Sigmoid colon (tissue), 7 donors: ENCODE data around the gene CD81. TPM values are rescaled to one million over a fixed set of nuclear protein-coding genes. Genes with fewer than 3 reads are reported as not detected.

Experiments used
- DNase-seq: peaks from one replicate; pipeline ENCODE4 v3.0.0-alpha.2; 2019
- H3K27ac ChIP-seq, 4 donors: fragments of 200-600 bp; sonication (generic); one replicate each; pipeline ENCODE4 v1.5.1; 2016 to 2019; ENCODE audit warnings: mild to moderate bottlenecking in 1 of 4
- H3K27me3 ChIP-seq, 3 donors: fragments of 200-600 bp; sonication (generic); one replicate each; pipeline ENCODE4 v1.5.1; 2019; ENCODE audit warnings: mild to moderate bottlenecking in 1 of 3
- H3K36me3 ChIP-seq, 4 donors: fragments of 200-600 bp; sonication (generic); one replicate each; pipeline ENCODE4 v1.5.1; 2016 to 2019
- H3K4me1 ChIP-seq, 4 donors: fragments of 200-600 bp; sonication (generic); one replicate each; pipeline ENCODE4 v1.5.1; 2017 to 2019
- H3K4me3 ChIP-seq, 4 donors: fragments of 200-600 bp; sonication (generic); one replicate each; pipeline ENCODE4 v1.5.1; 2017 to 2019; ENCODE audit warnings: mild to moderate bottlenecking in 2 of 4, moderate library complexity in 1 of 4
- H3K9me3 ChIP-seq, 4 donors: fragments of 200-600 bp in 3 of 4; sonication (generic) in 3 of 4; one replicate each; pipeline versions ENCODE4 v1.5.1 to v1.6.1; 2013 to 2019
- EP300 ChIP-seq, 4 donors: sonication (generic); formaldehyde crosslinking; IDR thresholded peaks; one replicate each; pipeline ENCODE4 v1.6.1; 2017; ENCODE audit warnings: antibody characterized with exemption in 4 of 4
- POLR2A ChIP-seq, 2 donors: fragments of 450-650 bp; IDR thresholded peaks; one replicate each; pipeline ENCODE4 v1.6.1; 2016; ENCODE audit warnings: antibody characterized with exemption in 2 of 2, mild to moderate bottlenecking in 2 of 2, moderate library complexity in 2 of 2
- POLR2AphosphoS5 ChIP-seq, 4 donors: sonication (generic); formaldehyde crosslinking; IDR thresholded peaks; one replicate each; pipeline ENCODE4 v1.6.1; 2017; ENCODE audit warnings: antibody characterized with exemption in 4 of 4
- WGBS, 2 donors: extraction: QIAGEN DNeasy Blood & Tissue Kit; methylation state at CpG; one replicate each; pipeline ENCODE4 v1.1.7; 2013; 5-methylcytosine and 5-hydroxymethylcytosine counted together
- intact Hi-C: fragments of 100-400 bp; cut with DNase I; formaldehyde crosslinking; loops from one replicate; pipeline ENCODE4 v1.15.1; 2023
- polyA plus RNA-seq, 3 donors: library from polyadenylated mRNA; stranded (reverse); fragments of 200-250 nt; gene quantifications; one replicate each; pipeline ENCODE4 v1.2.3, GENCODE V29; 2013
- total RNA-seq, 4 donors: library from RNA; depleted of rRNA; stranded (reverse); fragments of >200 nt; gene quantifications; one replicate each; pipeline ENCODE4 v1.1.0, GENCODE V29; 2016
- TF ChIP-seq, protein P1 (sequence below), 4 experiments: fragments of 450-650 bp in 3 of 4; fragments of 200-600 bp in 1 of 4; IDR thresholded peaks; one replicate each; pipeline ENCODE4 v1.5.1; 2016 to 2019; ENCODE audit warnings: antibody characterized with exemption in 4 of 4, mild to moderate bottlenecking in 3 of 4, moderate library complexity in 2 of 4
- donor health status: healthy with polysubstance abuse.
- donor health status: Bipolar disorder and iron deficiency.
- donor health status: healthy.

CD81 gene
- total and polyA plus RNA-seq, 7 donors, result 67.9 to 625 (median 401) TPM

DNA sequence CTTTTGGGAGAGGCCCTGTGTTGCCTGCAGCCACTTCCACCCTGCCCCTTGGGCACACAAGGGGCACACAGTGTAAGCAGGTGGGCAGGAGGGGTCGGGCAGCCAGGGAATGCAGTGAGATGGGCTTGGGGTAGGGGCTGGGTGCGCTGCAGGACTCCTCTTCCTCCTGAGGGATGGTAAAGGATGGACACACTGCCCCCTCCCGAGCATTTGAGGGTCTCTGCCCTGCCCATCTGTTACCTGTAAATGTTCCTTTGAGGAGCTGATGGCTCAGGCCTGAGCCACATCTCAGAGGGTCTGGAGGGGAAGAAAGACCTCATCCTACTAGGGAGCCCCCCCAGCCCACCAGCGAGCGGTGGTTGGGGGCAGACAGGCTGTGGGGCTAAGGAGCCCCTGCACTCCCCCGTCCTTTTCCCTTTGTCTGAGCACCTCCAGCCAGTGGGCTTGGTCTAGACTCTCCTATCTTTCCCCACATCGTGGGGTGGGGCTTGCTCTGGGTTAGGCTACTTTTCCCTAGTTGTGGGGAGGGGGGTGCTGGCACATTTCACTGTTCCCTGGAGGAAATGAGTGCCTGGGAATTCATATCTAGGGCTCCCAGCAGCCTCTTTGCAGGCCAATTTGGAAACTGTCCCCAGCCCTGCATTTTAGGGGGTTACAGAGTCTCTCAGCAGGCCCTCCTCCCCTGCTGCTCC lies 21.7 kb downstream of the CD81 start:
- TF ChIP-seq, protein P1, sequence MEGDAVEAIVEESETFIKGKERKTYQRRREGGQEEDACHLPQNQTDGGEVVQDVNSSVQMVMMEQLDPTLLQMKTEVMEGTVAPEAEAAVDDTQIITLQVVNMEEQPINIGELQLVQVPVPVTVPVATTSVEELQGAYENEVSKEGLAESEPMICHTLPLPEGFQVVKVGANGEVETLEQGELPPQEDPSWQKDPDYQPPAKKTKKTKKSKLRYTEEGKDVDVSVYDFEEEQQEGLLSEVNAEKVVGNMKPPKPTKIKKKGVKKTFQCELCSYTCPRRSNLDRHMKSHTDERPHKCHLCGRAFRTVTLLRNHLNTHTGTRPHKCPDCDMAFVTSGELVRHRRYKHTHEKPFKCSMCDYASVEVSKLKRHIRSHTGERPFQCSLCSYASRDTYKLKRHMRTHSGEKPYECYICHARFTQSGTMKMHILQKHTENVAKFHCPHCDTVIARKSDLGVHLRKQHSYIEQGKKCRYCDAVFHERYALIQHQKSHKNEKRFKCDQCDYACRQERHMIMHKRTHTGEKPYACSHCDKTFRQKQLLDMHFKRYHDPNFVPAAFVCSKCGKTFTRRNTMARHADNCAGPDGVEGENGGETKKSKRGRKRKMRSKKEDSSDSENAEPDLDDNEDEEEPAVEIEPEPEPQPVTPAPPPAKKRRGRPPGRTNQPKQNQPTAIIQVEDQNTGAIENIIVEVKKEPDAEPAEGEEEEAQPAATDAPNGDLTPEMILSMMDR (IDR thresholded peaks at IDR 0.05), result no peak
- no peak for TF ChIP-seq EP300 (IDR thresholded peaks at IDR 0.05)
- 57 to 73% methylated on average over 7 of the region's 7 CpGs for WGBS, 2 donors
- intact Hi-C loops, result loop anchor here (10.0 kb wide), 1 partner anchor 766 kb away; the partner anchor contains the start of gene OSBPL5
- Histone ChIP-seq H3K27me3 (no peaks in the 10 kb centered on the region), H3K9me3 (no peaks in the 10 kb centered on the region), H3K27ac (peak overlapping the region; percentile 99), H3K36me3 (peaks cover 24 to 71% (median 56%) of the 10 kb centered on the region in 4 donors), H3K4me1 (peaks cover 0 to 34% (median 29%) of the 10 kb centered on the region in 4 donors), H3K4me3 (no peak overlapping the region)
- no peak for DNase-seq

DNA sequence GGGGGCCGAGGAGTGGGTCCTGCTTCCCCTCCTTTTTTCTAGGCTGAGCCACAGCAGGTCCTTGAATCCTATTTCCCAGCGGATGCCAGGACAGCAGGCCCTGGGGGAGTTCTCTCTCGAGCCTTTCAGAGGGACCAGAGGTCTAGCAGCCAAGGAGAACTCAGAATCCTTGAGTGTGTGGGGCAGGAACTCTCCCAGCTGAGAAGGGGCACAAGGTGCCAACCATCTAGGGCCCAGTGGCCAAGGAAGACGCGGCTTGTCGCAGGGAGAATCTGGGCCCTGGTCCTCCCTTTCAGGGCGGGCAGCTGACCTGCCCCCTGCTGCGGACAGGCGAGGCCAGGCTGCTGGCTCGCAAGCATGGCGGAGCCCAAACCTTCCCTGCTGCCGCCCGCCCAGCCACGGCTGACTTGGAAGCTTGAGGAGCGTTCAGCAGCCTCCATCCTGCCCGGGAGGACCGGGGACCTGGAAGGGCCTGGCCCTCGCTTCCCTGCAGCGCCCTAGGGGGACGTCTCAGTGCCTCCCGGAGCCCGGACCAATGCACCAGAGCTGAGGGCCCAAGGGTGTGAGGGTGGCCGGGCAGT lies 22.5 kb downstream of the CD81 start:
- Histone ChIP-seq H3K36me3 (peaks cover 24 to 71% (median 51%) of the 10 kb centered on the region in 4 donors), H3K27me3 (no peaks in the 10 kb centered on the region), H3K27ac (peak overlapping the region; percentile 99), H3K4me3 (peak overlapping the region; percentile 51 to 82 (median 68)), H3K4me1 (peaks cover 0 to 31% (median 28%) of the 10 kb centered on the region in 4 donors), H3K9me3 (no peaks in the 10 kb centered on the region)
- DNase-seq, result no peak
- intact Hi-C loops, result loop anchor here (2.0 to 10.0 kb wide), 5 partner anchors 17 to 765 kb away; partner anchors contain the start of genes IFITM10 and OSBPL5
- WGBS, 2 donors, result 7 to 16% methylated on average over 23 of the region's 23 CpGs
- no peak for TF ChIP-seq POLR2A (IDR thresholded peaks at IDR 0.05)
- no peak for TF ChIP-seq EP300 (IDR thresholded peaks at IDR 0.05)
- no peak for TF ChIP-seq POLR2AphosphoS5 (IDR thresholded peaks at IDR 0.05)

DNA sequence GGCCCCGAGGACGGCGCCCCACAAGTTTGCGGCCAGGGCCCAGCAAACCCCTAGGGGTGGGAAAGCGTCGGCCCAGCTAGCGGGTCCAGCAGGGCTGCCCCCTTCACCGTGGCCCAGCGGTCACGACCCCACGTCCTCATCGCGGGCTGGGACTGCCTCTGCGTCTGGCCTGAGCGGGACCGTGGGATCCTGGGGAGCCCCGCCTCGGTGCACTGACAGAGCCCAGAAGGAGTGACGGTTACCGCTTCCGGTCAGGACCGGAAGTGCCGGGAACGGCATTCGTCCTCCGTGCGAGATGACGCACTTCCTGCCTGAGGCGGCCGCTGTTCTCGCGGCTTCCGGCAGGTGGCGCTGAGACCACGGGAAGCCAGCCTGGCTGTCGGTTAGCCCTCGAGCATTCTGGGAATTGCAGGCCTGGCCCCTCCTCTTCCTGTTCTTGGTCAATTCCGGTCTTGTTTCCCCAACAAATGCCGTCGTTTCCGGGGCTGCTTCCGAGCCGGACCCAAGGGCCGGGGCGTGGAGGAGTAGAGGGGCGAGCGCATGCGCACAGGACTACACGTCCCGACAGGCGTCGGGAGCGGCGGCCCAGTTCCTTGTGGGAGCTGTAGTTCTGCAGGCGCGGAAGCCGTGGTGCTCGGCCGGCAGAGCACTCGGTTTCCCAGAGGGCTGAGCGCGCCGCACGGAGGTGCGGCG lies 23.1 kb downstream of the CD81 start, which contains the start of gene TSSC4:
Gene TSSC4, plus strand, starts transcription at position 682 of the 693 bp plus-strand sequence. CDS start 1,884 bp downstream, outside the sequence.
- H3K27ac ChIP-seq, result peak within 1 kb of the TSS; percentile 99
- H3K4me3 ChIP-seq, result peak within 1 kb of the TSS; percentile 81 to 88 (median 82)
- TF ChIP-seq, protein P1 (IDR thresholded peaks at IDR 0.05), result peak; percentile 81 to 97 (median 92)
- TF ChIP-seq POLR2A (IDR thresholded peaks at IDR 0.05) (peak; percentile 85 to 93), POLR2AphosphoS5 (IDR thresholded peaks at IDR 0.05) (peak; percentile 97 to 98 (median 98)), EP300 (IDR thresholded peaks at IDR 0.05) (peak in 2 of 4 donors; percentile 87 to 96)
- 0% methylated on average over 66 of the region's 66 CpGs for WGBS, 2 donors
- H3K9me3 ChIP-seq, result no peaks in the 10 kb centered on the region
- peaks cover 0 to 31% (median 28%) of the 10 kb centered on the region in 4 donors for H3K4me1 ChIP-seq
- peak; percentile 100 for DNase-seq
- peaks cover 24 to 66% (median 45%) of the 10 kb centered on the region in 4 donors for H3K36me3 ChIP-seq
- intact Hi-C loops, result loop anchor here (2.0 to 10.0 kb wide), 4 partner anchors 17 to 645 kb away; partner anchors contain the start of gene IFITM10
- H3K27me3 ChIP-seq, result no peaks in the 10 kb centered on the region

DNA sequence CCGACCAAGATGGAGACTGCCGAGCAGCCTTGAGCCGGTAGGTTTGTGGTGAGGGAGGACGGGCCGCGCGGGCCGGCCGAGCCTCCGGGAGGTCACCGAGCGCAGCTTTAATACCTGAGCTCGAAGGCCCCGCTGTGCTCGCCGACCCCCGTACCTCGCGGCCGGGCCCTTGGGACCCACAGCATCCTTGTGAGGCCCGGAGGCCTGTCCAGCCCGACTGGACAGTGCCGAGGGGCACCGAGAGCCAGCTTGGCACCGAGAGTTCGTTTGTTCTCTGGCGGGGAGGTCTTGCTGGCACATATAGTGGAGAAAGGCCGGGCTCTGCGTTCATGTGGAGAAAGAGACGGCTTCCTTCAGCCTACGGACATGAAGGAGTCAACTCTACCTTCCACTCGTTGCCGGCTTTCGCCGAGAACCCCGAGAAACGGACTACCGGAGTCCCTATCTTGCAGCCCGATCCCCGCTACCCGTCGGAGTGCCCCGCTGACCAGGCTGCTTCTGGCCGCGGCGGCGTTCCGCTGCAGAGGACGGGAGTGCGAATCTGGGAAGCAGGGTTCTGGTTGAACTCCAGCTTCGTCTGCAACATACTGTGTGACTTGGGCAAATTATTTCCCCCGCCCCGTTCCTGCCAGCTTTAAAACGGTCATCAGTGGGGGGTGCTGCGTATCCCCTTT lies 23.8 kb downstream of the CD81 start:
- intact Hi-C loops, result loop anchor here (2.0 to 10.0 kb wide), 4 partner anchors 18 to 646 kb away; partner anchors contain the start of gene IFITM10
- 0 to 1% methylated on average over 55 of the region's 55 CpGs for WGBS, 2 donors
- TF ChIP-seq POLR2AphosphoS5 (IDR thresholded peaks at IDR 0.05), result peak in 3 of 4 donors; percentile 23 to 84 (median 39)
- TF ChIP-seq POLR2A (IDR thresholded peaks at IDR 0.05), result peak in 1 of 2 donors; percentile 30
- no peak for TF ChIP-seq EP300 (IDR thresholded peaks at IDR 0.05)
- TF ChIP-seq, protein P1 (IDR thresholded peaks at IDR 0.05), result no peak
- H3K27ac ChIP-seq, result peak overlapping the region; percentile 90 to 99 (median 92)
- DNase-seq, result no peak
- H3K4me1 ChIP-seq, result peaks cover 0 to 31% (median 28%) of the 10 kb centered on the region in 4 donors
- H3K9me3 ChIP-seq, result no peaks in the 10 kb centered on the region
- H3K4me3 ChIP-seq, result peak overlapping the region; percentile 81 to 88 (median 82)
- H3K36me3 ChIP-seq, result peaks cover 24 to 59% (median 38%) of the 10 kb centered on the region in 4 donors
- H3K27me3 ChIP-seq, result no peaks in the 10 kb centered on the region
